Measurements from ENCODE around the gene ARFGEF3.

ARFGEF3 gene

GRCh38 chr6:138372711-138373463, 211.1 kb downstream of the ARFGEF3 start:
- peak in 1 of 2 donors; percentile 41 for DNase-seq

- no peak for DNase-seq
Observed at GRCh38 chr6:138374230-138374629, 212.5 kb downstream of the ARFGEF3 start.

- no peak for DNase-seq
Observed at GRCh38 chr6:138374815-138375214, 213.1 kb downstream of the ARFGEF3 start.

GRCh38 chr6:138377042-138377441, 215.3 kb downstream of the ARFGEF3 start:
- no peak for DNase-seq

GRCh38 chr6:138377844-138378243, 216.1 kb downstream of the ARFGEF3 start, which contains the start of gene SMIM28:
Gene SMIM28, plus strand, starts transcription at chr6:138377905. Its CDS starts 168 bp downstream, at chr6:138378073.
- no peak for DNase-seq

GRCh38 chr6:138378463-138378862, 216.7 kb downstream of the ARFGEF3 start:
- no peak for DNase-seq

- DNase-seq, result no peak
Observed at GRCh38 chr6:138382498-138383265, 220.9 kb downstream of the ARFGEF3 start.

- DNase-seq, result no peak
Observed at GRCh38 chr6:138383776-138384175, 222.0 kb downstream of the ARFGEF3 start.

GRCh38 chr6:138386897-138387296, 225.2 kb downstream of the ARFGEF3 start:
- DNase-seq, result no peak

GRCh38 chr6:138387577-138388368, 226.0 kb downstream of the ARFGEF3 start:
- DNase-seq, result no peak

- no peak for DNase-seq
Observed at GRCh38 chr6:138389551-138389950, 227.8 kb downstream of the ARFGEF3 start.

Measured in CD4-positive, alpha-beta T cell treated with Interleukin-4 for 1 hour (primary cell).